Measurements from ENCODE around the gene CCDC30.

DNA sequence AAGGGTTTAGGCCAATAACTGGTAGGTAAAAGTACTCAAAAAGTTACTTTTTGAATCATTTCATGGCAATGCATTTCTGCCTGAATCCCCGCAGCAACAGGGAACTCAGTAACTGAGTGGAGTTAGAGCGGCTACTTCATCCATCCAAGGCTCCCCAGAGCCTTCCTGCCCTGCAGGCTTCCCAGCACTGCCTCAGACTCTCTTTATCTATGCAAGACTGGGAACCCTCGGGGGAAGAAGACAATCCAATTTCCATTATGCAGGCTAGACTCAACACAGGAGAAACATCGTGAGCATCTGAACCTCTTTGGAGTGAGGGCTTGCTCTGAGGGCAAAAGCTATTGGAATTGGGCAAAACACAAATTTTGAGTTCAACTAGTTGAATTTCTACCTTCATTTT, 30.4 kb upstream of the CCDC30 start:
- TF ChIP-seq, protein P1, sequence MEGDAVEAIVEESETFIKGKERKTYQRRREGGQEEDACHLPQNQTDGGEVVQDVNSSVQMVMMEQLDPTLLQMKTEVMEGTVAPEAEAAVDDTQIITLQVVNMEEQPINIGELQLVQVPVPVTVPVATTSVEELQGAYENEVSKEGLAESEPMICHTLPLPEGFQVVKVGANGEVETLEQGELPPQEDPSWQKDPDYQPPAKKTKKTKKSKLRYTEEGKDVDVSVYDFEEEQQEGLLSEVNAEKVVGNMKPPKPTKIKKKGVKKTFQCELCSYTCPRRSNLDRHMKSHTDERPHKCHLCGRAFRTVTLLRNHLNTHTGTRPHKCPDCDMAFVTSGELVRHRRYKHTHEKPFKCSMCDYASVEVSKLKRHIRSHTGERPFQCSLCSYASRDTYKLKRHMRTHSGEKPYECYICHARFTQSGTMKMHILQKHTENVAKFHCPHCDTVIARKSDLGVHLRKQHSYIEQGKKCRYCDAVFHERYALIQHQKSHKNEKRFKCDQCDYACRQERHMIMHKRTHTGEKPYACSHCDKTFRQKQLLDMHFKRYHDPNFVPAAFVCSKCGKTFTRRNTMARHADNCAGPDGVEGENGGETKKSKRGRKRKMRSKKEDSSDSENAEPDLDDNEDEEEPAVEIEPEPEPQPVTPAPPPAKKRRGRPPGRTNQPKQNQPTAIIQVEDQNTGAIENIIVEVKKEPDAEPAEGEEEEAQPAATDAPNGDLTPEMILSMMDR (IDR thresholded peaks at IDR 0.05; ENCODE audit: low read depth, low read length), result no peak
- no peak for TF ChIP-seq EZH2phosphoT487 (IDR thresholded peaks at IDR 0.05; ENCODE audit: low read depth)
